Measurements from ENCODE around the gene FNDC3B. TPM values are rescaled to one million over a fixed set of nuclear protein-coding genes. Genes with fewer than 3 reads are reported as not detected.

FNDC3B gene
- polyA plus RNA-seq, 12 donors, result 35.7 to 87.3 (median 64.8) TPM; not detected in 1

GRCh38 chr3:172133838-172134237 lies 94.5 kb downstream of the FNDC3B start:
- no peak for DNase-seq

- no peak for DNase-seq
Observed at GRCh38 chr3:172134352-172134751, 95.0 kb downstream of the FNDC3B start.

DNA sequence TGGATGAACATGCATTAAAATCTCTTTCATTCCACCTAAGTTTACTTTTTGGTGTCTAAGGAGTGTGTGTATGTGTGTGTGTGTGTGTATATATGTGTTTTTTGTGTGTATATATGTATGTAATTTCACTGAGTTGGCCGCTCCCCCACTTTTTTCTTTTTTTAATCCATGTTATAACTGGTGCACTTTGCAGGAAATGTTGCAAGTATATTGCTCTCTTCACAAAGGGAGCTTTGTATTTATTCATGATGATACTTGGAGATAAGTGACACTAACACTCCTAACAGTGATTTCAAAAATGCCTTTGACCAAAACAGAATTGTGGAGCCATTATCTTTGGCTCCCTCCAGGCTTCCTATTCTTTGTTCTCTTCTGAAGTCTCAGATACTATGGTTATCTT lies 95.8 kb downstream of the FNDC3B start:
- no peak for DNase-seq

DNA sequence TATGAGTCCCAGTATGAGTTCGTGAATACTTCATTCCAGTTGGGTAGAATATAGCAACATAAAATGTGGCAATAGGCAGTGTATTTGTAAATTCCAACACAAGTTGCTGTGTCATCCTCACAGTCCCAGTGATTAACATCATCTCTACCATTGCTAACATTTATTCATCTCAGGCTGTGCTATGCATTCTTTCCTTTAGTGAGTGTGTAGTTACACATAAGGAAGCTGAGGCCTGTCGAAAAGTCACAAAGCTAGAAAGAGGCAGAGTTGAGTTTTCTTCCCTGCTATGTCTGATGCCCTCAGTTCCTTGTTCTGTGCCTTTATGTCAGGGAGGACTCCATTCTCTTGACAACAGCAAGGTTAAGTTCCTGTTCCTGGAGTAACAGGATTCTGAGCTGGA lies 96.4 kb downstream of the FNDC3B start:
- no peak for DNase-seq

DNA sequence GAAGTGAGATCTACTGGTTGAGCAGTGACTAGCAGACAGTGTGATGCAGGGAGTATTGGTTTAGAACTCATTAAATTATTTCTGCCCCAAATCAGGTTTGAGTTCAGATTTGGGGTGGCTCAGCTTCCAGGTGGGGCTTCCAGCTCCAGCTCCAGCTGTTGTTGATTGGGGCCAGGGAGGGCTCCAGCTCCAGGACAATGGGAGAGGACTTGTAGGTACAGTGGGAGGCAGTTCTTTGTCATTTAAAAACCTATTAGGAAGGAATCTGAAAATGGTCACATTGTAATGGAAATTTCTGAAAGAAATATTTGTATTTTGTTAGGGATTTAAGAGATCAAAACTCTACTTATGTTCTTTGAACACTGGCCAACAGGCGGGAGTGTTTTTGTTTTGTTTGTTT lies 97.0 kb downstream of the FNDC3B start:
- DNase-seq, result no peak

DNA sequence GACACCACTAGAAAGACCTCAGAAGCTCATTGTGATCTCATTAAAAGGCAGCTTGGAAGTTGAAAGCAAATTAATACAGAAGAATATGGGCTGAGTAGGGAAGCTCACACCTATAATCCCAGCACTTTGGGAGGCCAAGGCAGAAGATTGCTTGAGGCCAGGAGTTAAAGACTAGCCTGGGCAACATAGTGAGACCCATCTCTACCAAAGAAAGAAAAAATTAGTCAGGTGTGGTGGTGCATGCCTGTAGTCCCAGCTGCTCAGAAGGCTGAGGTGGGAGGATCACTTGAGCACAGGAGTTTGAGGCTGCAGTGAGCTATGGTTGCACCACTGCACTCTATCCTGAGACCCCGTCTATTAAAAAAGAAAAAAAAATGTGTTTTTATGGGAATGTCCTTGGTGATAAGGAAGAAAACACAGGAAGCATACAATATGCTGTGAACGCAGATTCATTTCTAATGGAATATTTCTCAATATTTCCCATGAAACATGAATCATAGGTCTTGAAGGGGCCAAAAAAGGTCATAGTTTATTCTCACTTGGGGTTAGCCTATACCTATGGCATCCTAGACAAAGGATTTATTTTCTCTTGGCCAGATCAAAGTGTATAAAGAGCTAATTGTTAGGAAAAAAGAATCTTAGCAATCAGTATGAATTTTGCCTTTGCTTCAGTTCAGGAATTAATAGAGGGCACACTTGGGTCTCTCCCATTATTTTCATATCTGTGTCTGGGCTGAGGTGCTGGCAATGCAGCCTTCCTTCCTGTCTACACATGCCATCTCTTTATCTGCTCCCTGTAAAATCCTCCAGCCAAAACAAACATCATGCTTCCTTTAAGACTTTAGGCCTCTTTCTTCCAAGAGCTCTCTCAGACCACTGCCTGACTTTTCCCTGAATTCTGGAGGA lies 98.2 kb downstream of the FNDC3B start:
- DNase-seq, result no peak

DNA sequence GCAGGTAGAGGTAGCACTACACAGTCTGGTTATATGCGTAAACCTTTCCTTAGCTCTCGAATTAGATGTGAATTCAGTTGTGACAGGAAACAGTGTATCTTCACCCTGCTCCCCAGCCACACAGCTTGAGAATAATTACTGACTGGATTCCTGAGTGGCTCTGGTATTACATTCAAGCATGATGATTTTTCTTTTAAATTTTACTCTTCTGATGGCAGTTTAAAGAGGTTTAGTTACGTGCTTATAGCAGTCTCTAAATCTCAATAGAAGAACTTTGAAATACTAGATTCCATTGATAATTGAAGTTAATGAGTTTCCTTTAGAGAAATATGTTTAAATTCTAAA lies 98.8 kb downstream of the FNDC3B start:
- DNase-seq, result no peak

GRCh38 chr3:172138792-172139507 lies 99.6 kb downstream of the FNDC3B start:
- DNase-seq, result no peak

GRCh38 chr3:172139528-172140276 lies 100.3 kb downstream of the FNDC3B start:
- no peak for DNase-seq

DNA sequence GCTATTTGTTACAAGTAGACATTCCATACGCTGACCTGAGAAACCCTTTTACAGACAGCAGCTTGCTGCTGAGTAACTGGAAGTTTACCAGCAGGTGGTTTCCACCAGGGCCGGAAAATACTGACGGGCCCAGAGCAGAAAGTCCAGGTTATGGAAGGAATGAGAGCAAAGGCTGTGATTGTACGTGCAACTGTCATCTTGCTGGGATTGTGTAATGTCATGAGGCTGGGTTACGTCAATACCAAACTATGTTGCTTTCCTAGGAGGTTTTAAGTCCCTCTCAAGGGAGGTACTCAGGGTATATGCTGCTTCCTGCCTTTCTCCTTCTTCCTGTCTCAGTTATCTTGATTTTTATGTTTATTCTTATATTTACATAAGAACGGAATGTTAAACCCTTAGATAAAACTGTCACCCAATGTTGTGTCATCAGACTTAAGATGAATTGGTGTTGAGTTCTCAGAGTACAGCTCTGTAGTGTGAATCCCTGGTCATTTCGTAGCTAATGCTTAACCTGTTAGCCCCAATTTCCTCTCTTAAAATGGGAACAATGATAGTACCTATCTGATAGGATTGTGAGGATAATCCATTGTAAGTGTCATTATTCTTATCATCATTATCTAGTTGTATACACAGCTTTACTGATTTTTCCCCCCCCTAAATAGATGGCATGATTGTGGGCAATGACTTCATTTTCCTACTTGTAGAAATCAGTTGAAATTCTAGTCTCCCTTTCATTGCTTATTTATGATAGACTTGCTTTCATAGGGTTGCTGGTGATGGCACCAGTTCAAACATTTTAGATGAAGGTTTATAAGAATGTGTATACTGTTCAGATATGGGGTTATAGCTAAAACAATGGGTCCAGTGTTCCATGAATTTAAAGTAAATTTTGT lies 101.4 kb downstream of the FNDC3B start:
- DNase-seq, result no peak

DNA sequence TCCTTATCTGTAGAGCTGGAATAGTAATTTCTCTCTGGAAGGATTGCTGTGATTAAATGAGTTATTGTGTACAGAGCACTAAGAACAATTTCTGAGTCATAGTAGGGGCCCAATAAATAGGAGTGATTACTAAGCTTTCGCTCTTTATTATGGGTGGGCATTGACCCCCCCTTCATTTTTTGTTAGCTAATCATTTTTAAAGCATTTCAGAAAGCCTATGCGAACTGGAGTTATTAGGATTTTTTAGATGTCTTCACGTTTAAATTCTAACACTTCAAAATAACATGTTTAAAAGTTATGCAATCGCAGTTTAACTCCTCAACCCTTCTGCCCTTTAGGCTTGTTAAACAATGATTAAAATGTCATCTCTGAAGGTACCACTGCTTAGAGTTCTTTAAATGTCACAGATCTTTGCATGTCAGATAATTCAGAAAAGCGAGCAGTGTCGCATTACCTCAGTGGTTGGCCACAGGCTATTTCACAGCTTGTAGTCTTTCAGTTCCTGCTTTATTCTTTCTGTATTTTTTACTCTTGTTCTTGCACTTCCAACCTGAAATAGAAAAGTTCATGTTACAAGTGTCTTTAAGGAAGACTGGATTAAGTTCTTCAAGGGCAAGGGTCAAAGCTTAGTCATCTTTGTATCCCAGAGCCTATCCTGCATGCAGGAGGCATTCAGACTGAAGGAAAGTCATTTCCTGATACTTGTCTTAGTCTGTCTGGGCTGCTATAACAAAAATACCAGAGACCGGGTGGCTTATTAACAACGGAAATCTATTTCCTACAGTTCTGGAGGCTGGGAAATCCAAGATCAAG lies 102.9 kb downstream of the FNDC3B start:
- DNase-seq, result no peak

- DNase-seq, result no peak
Observed at GRCh38 chr3:172142864-172143451, 103.6 kb downstream of the FNDC3B start.

DNA sequence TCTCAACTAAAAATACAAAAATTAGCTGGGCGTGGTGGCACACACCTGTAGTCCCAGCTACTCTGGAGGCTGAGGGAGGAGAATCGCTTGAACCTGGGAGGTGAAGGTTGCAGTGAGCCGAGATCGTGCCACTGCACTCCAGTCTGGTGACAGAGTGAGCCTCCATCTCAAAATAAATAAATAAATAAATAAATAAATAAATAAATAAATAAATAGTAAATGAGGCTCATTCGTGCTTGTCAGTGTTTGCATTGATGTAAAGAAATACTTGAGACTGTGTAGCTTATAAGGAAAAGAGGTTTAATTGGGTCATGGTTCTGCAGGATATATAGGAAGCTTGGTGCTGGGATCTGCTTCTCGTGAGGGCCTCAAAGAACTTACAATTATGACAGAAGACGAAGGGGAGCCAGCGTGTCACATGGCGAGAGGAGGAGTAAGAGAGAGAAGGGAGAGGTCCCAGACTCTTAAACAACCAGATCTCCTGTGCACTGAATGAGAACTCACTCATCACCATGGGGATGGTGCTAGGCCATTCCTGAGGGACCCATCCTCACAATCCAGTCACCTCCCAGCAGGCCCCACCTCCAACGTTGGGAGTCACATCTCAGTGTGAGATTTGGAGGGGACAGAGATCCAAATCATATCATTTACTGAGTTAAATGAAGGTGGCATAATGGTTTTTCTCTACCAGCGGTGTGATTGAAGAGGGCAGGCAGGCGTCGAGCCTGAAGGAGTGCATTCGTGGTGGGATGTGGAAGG lies 104.5 kb downstream of the FNDC3B start:
- no peak for DNase-seq

- DNase-seq, result no peak
Observed at GRCh38 chr3:172144601-172145000, 105.2 kb downstream of the FNDC3B start.

GRCh38 chr3:172145031-172145686 lies 105.8 kb downstream of the FNDC3B start:
- DNase-seq, result no peak

DNA sequence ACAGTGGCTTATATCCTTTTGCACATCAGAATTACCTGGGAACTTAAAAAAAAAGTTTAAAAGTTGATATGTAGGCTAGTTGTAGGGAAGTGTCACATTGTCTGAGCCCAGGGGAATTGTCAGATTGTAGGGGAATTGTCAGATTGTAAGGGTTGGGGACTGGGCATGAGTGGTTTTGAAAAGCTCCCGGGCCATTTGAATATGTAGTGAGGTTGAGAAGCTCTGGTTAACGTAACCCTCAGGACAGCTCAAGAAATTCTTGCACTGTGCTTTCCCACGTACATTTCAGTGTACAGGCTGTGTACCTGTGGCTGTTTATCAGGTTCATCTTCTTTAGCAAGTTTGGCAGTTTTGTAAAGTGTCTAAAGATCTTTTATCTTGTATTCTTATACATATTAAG lies 107.0 kb downstream of the FNDC3B start:
- DNase-seq, result no peak

- DNase-seq, result no peak
Observed at GRCh38 chr3:172147113-172147818, 107.9 kb downstream of the FNDC3B start.

- DNase-seq, result no peak
Observed at GRCh38 chr3:172148241-172148640, 108.9 kb downstream of the FNDC3B start.
